K562 (cell line): ENCODE data around the gene EML1.

ENCODE experiments used
- ARID2 ChIP-seq: fragments of 450-650 bp; IDR thresholded peaks from 2 replicates; pipeline ENCODE4 v1.6.1; 2017; ENCODE audit warnings: antibody characterized with exemption, mild to moderate bottlenecking
- CEBPB ChIP-seq: fragments of 450-650 bp; IDR thresholded peaks from 2 replicates; pipeline ENCODE4 v1.6.1; 2016; ENCODE audit warnings: missing genetic modification characterization, missing compliant biosample characterization
- KAT8 ChIP-seq: fragments of 450-650 bp; IDR thresholded peaks from 2 replicates; pipeline ENCODE4 v1.6.1; 2016; ENCODE audit warnings: low read depth, mild to moderate bottlenecking
- RBM14 ChIP-seq: fragments of 200-400 bp; formaldehyde crosslinking; IDR thresholded peaks from 2 replicates; pipeline ENCODE4 v1.6.1; 2018; ENCODE audit warnings: low read depth, mild to moderate bottlenecking, low read length, moderate library complexity, borderline replicate concordance; ENCODE audit not compliant: insufficient read depth
- REST ChIP-seq, 2 experiments: fragments of 450-650 bp; formaldehyde crosslinking in 1 of 2; IDR thresholded peaks; 2 replicates each; pipeline versions ENCODE4 v1.4.0 to v1.6.1; 2014 to 2020; ENCODE audit warnings: mild to moderate bottlenecking in 2 of 2, borderline replicate concordance in 1 of 2, low read depth in 1 of 2
- TAF1 ChIP-seq: IDR thresholded peaks from 2 replicates; pipeline ENCODE4 v1.6.1; 2011; ENCODE audit warnings: mild to moderate bottlenecking, low read length, moderate library complexity; ENCODE audit not compliant: insufficient read depth, control insufficient read depth, severe bottlenecking; ENCODE audit errors: extremely low read depth
- UBTF ChIP-seq, 2 experiments: IDR thresholded peaks; 2 replicates each; pipeline ENCODE4 v1.6.1; 2012; ENCODE audit warnings: improper control_type of control experiment in 2 of 2, low read depth in 2 of 2, low read length in 2 of 2, borderline replicate concordance in 1 of 2

GRCh38 chr14:99817331-99817730 lies 24.1 kb downstream of the EML1 start:
- TF ChIP-seq REST (IDR thresholded peaks at IDR 0.05; ENCODE audit: borderline replicate concordance), result no peak
- no peak for TF ChIP-seq REST (CRISPR knock-in tag; IDR thresholded peaks at IDR 0.05; ENCODE audit: low read depth)
- TF ChIP-seq TAF1, result no peak
- no peak for TF ChIP-seq KAT8
- TF ChIP-seq CEBPB (tag), result no peak
- no peak for TF ChIP-seq ARID2
- no peak for TF ChIP-seq UBTF (IDR thresholded peaks at IDR 0.05; ENCODE audit: borderline replicate concordance in 1 of 2, low read depth in 2 of 2, low read length in 2 of 2)
- TF ChIP-seq RBM14, result no peak
